Fibroblast of peridontal ligament (primary cell): ENCODE data around the gene ALS2CL.

Experiments used
- DNase-seq: peaks from one replicate; pipeline ENCODE4 v3.0.0-alpha.2; 2010; ENCODE audit errors: extremely low read depth

The ALS2CL gene

GRCh38 chr3:46664971-46665762 lies 28.3 kb downstream of the ALS2CL start:
- no peak for DNase-seq

DNA sequence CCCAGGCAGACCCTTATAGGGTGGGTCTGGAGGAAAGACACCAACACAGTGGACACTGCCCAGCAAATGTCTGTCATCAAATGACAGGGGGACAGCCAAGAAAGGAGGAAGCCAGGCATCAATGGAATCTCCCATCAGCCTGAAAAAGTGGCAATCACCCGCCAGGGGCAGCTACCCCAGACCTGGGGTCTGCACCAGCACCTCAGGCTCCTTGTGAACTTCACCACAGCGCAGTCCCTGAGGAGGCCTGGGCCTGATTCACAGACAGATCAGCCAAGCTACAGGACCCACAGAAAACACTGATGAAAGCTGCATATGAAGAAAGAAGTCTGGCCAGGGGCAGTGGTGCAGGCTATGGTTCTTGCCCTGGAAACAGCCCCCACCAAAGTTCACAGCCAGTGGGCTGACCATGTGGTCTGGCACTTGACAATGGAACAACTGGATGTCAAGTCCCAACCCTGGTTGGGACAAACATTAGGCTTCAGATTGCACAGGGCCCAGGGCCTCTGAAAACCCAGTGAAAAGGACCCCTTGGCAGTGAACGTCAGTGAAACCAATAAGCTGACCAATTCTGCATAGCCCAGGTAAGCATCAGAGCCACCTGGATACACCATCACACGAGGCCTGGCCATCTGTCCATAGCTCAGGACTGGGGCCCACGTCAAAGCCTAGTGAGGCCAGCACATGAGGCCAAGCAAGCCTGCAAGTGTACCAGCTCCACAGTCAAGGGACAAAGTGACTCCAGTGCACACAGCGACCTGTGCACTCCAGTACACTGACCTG lies 29.1 kb downstream of the ALS2CL start:
- no peak for DNase-seq

DNA sequence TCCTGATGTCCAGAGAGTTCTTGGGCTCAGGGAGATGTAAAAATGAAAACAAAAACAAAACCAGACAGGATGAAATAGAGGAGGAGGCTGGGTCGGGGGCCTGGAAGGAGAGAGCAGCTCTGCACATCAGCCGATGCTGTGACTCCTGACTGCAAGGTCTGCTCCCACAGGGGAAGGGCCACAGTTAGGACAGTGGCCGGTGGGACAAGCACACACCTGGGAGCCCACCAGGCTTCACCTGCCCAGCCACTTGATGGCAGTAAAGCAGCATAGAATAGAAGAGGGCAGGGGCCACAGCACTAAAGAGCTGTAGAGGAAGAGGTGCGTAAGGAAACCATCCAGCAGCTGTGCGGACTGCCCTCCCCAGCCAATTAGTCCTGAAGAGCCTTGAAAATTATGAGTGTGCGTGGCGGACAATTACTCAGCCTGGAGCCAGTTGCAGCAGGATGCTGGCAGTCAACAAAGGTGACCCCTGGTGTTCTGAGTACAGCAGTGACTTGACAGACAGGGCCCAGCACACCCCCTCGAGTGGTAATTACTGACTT lies 29.8 kb downstream of the ALS2CL start:
- DNase-seq = no peak

DNA sequence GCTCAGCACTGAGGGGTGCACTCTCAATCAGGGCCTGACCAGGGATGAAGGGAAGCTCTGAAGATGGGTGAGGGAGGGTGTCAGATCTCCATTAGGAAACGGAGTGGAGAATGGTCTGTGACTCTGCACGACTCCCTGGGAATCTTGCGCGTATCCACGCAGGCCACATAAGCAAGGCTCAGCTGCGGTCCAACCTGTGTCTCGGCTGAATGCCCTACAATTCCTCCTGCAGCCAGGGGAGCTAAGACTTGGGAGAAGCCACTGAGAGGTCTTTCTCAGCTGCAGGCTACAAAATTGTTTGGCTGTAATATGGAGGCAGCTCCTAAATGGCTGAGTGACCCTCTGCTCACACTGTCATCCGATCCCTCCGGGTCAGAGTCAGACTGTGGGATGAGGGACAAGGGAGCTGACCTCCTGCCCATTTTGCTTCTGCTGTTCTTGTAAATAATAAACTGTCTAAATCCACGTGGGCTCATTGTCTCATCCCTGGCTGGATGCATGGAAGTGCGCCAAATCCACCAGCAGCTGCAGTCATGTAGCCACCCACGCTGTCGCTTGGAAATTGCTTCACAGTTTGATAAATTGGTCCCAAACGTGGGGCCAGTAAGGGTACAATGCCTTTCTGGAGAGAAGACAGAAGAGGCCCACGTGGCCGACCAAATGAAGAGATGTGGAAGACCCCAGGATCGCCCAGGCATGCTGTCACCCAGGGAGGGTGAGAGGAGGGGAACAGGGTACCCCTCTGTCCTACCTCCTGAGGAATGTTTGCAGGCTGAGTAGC lies 30.5 kb downstream of the ALS2CL start:
- DNase-seq = peak; percentile 40

DNA sequence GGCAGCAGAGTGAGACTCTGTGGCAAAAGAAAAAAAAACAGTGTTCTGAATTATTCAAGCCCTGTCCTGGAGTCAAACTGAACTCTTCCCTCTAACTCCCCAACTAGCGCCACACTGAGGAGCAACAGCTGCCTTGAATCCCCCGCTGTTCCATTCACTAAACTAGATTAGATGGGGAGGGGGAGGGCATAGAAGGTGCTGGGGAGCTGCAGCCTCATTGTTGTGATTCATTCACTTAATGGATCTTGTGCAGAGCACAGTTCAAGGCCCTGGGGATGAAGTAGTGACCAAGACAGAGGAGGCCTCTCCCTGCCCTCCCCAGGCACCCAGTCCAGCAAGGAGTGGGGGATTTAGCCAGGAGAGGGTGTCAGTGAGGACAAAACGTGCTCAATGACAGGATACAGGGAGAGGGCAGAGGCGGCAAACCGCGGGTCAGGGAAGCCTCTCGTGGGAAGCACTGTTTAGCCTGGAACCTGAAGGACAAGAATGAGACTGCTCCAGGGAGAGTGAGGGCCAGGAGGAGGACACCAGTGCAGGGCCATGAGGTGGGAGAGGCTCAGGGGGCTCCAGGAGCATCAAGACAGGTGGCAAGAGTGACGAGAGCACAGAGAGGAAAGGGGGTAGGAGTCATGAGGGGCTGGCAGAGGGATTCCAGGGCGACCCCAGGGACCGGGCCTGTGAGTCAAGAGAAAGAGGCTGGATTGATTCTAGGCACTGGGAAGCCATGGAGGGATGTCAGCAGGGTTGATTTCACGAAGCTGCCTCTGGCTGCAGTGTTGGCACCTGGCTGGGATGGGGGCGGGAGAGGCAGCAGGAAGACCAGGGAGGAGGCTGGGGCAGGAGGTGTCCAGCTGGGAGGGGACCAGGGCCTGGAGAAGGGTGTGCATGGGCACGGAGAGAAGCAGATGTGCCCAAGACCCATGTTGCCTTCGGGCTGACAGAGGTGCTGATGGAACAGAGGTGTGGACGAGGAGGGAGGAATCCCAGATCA lies 31.4 kb downstream of the ALS2CL start:
- no peak for DNase-seq

DNA sequence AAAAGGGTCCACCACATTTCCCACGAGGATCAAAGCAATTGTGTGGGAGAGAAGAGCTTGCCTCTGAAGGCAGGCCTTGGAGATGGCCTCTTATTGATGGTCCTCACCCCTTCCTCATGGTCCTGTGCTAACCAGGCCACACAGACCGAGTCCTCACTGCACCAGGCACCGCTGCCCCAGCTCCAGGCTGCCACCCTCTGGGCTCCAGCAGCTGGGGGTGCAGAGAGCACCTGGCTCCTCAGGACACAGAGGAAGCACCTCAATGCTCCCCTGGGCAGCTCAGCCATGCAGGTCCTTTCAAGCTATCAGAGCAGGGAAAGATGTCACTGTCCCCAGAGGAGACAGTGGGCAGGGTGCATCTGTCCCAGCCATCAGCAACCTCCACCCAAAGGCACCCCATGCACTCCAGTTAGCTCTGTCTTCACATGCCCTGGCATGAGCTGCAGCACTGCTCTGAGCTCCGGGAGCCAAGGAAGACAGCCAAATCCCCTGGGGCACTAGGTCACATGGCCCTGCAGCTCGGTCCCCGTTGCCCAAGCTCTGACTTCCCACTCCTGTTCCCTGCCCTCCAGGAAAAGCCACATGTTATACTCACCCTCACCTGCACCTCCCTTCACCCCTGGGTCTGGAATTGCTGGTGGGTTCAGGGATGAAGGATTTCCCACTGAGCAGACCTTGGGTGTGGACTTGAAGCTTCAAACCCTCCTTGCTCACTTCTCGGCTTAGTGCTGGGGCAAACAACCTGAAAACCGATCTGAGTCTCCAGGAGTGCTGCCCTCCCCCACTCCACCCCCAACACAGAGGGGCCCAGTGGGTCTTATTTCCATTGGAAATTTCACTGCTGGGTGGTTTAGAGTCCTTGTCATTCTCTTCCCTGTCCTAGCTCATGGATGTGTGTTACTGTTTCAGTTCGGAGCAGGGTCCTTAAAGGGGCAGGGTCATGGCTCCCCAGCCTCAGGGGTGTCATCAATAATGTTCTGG lies 32.6 kb downstream of the ALS2CL start:
- no peak for DNase-seq

- DNase-seq = no peak
Observed at GRCh38 chr3:46660003-46660402, 33.5 kb downstream of the ALS2CL start.

DNA sequence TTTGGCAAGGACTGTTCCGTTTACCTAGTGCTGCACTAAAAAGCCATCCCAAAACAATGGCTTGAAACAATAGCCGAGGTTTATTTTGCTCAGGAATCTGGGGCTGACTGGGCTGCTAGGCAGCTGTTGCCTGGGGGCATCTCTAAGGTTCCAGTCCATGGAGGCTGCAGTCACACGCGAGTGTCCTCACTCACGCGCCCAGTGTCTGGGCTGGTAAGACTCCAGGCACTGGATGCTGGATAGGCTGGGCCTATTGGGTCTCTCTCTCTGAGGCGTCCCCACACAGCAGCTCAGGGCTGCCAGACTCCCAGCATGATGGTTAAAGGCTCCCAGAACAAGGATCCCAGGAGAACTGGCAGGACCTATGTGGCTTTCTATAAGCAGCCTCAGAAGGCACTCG lies 34.2 kb downstream of the ALS2CL start:
- DNase-seq = no peak

DNA sequence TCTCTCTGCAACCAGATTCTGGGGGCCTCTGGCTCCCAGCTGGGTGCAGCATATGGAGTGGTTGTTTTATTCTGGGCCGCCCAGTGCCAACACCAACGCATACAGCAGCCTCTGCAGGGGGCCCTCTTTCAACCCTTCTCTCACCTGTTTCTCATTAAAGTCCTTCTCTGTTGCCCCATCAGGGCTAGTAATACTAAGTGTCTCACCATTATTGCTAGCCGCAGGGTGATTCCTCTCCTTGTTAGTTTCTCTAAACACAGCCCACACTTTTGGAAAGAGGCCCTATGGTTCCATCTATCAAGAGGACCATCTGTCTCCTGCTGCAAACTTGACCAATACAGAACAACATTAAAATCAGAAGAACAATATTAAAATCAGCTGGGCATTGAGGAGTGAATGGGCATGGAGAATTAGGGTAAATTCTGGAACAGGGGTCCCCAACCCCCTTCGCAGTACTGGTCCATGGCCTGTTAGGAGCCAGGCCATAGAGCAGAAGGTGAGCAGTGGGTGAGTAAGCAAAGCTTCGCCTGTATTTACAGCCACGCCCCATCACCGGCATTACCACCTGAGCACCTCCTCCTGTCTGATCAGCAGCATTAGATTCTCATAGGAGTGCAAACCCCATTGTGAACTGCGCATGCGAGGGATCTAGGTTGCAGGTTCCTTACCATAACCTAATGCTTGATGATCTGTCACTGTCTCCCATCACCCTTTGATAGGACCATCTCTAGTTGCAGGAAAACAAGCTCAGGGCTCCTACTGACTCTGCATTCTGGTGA lies 36.5 kb downstream of the ALS2CL start:
- DNase-seq = no peak

DNA sequence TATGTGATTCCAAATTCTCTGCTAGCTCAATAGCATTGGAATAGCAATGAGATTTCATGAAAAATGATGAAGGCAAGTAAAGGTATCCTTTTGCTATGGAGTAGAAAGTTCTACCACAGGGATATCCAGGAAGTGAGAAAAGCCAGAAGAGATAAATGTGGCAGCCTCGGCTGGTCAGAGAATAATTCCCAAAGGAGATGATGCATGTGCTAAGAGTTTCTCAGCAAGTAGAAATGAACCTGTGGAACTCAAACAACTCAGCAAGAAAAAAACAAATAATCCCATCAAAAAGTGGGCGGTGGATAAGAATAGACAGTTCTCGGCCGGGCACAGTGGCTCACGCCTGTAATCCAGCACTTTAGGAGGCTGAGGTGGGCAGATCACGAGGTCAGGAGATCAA lies 38.2 kb downstream of the ALS2CL start:
- no peak for DNase-seq

GRCh38 chr3:46651084-46651483 lies 42.4 kb downstream of the ALS2CL start:
- no peak for DNase-seq

DNA sequence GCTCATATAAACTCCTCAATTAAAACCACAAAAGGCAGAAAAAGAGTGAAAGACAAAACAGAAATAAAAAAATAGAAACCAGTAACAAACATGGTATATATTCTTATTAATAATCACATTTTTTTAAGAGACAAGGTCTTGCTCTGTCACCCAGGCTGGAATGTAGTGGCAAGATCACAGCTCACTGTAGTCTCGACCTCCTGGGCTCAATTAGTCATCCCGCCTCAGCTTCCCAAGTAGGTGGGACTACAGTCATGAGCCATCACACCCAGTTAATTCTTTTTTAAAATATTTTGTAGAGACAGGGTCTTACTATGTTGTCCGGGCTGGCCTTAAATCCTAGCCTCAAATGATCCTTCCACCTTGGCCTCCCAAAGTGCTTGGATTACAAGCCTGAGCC lies 44.0 kb downstream of the ALS2CL start:
- DNase-seq = no peak

DNA sequence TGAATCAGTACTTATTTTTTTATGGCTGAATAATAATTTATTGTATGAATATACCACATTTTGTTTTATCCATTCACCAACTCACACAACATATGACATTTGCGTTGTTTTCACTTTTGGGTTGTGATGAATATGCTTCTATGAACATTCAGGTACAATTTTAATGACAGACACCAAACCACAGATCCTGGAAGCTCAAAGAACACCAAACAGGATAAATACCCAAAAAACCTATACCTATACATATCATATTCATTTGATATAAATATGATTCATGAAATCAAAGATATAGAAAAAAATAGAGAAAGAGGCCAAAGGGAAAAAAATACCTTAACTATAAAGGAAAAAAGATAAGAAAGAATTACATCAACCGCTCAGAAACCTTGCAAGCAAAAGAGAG lies 45.4 kb downstream of the ALS2CL start:
- no peak for DNase-seq

GRCh38 chr3:46646700-46647099 lies 46.8 kb downstream of the ALS2CL start:
- peak; percentile 73 for DNase-seq

DNA sequence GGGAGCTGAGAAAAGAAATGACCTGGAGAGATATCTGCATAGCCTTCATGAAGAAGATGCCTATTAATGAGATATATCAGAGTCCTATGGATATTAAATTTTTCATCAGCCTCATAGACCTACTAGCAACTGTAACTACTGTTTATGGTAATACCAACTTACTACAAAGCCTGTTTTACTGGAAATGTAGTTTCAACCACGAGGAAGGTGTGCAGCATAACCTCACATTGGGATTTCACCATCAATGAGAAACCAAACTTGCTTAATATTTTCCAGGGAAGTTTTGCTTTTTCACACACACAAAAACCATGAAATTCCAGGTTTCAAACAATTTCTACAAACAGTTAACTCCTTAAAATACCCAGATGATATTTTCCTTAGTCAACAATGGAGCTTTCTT lies 49.8 kb downstream of the ALS2CL start:
- no peak for DNase-seq

GRCh38 chr3:46642971-46643370 lies 50.5 kb downstream of the ALS2CL start:
- no peak for DNase-seq

DNA sequence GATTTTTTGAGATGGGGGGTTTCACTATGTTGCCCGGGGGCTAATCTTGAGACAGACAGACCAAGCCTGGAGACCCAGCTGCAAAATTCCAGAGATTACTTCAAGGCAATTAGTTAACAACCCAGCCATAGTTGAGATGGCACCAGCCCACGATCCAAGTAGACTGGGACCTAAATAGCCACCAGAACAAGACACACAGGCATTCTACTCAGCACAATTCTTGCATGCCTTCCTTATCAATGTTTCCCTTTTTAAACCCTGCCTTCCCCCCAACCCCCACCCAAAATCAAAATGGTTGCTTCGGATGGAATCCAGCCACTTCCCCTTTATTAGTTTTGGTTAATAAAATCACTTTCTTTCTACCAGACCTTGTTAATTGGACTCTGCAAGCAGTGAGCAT lies 52.6 kb downstream of the ALS2CL start:
- DNase-seq = no peak

DNA sequence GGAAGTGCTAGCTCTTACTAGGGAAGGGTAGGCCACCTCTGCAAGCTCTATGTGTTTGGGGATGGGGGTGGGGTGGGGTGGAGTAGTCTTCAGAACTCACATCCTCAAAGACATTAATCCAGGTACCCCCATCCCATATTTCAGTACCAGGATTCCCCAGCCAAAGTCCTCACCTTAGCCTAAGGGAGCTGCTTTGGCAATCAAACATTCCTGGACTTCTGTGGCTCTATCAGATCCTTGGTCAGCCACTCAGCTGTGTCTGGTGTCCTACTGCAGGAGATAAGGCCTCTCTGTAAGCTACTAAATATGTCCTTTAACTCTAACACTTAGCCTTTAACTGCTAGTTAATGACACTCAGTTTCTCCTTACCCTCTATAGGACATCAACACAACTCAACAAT lies 54.3 kb downstream of the ALS2CL start:
- no peak for DNase-seq

DNA sequence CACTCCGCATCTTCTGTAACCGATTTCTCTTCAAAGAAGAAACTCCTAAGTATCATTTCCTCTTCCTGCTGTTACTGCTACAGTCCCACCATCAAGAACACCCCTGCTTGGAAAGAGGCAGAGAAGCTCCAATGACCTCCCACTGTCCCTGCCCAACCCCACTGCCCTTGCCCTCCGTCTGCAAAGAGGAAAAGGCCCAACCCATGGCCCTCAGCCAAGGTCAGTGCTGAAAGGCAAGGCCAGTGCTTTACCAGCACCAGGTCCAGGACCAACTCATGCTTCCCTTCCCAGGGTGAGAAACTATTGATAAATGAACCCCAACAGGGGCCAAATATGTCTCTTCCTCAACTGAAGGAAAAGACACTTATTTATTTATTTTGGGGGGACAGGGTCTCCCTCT lies 58.6 kb downstream of the ALS2CL start:
- DNase-seq = no peak
